Body of pancreas (tissue), 4 donors: Measurements from ENCODE around the gene PDE2A. TPM values are rescaled to one million over a fixed set of nuclear protein-coding genes. Genes with fewer than 3 reads are reported as not detected.

Experiments used
- ATAC-seq: fragments of 150-250 bp; one replicate; pipeline ENCODE4 v1.9.1; 2016
- DNase-seq, 4 donors: peaks; one replicate each; pipeline ENCODE4 v3.0.0-alpha.2; 2019
- H3K27ac ChIP-seq, 4 donors: fragments of 200-600 bp; sonication (generic); 1 replicate in 3 of 4; 2 replicates in 1 of 4; pipeline versions ENCODE4 v1.5.1 to v1.6.1; 2016 to 2019; ENCODE audit warnings: mild to moderate bottlenecking in 1 of 4, mixed read lengths in 1 of 4, moderate library complexity in 1 of 4
- H3K27me3 ChIP-seq, 2 donors: fragments of 200-600 bp; sonication (generic); one replicate each; pipeline ENCODE4 v1.6.0; 2016; ENCODE audit warnings: mild to moderate bottlenecking in 1 of 2
- H3K36me3 ChIP-seq, 2 donors: fragments of 200-600 bp; sonication (generic); replicated peaks in 1 of 2; 2 replicates each; pipeline ENCODE4 v1.5.1; 2016; ENCODE audit warnings: low read depth in 2 of 2; ENCODE audit not compliant: insufficient read depth in 1 of 2
- H3K4me1 ChIP-seq: fragments of 200-600 bp; sonication (generic); one replicate; pipeline ENCODE4 v1.6.0; 2016
- H3K4me3 ChIP-seq, 2 donors: fragments of 200-600 bp; sonication (generic); 1 replicate in 1 of 2; 2 replicates in 1 of 2; pipeline ENCODE4 v1.5.1; 2016 to 2019
- H3K9me3 ChIP-seq, 3 donors: fragments of 200-600 bp; sonication (generic); 1 replicate in 2 of 3; 2 replicates in 1 of 3; pipeline ENCODE4 v1.5.1; 2016
- POLR2A ChIP-seq, 3 donors: fragments of 450-650 bp; IDR thresholded peaks; one replicate each; pipeline ENCODE4 v1.6.1; 2016; ENCODE audit warnings: antibody characterized with exemption in 3 of 3, mild to moderate bottlenecking in 2 of 3
- WGBS, 2 donors: methylation state at CpG; one replicate each; pipeline ENCODE4 v1.1.5; 2017; 5-methylcytosine and 5-hydroxymethylcytosine counted together
- intact Hi-C: fragments of 100-400 bp; cut with DNase I; formaldehyde crosslinking; loops from one replicate; pipeline ENCODE4 v1.15.1; 2023
- total RNA-seq, 2 donors: library from RNA; depleted of rRNA; stranded (reverse); fragments of >200 nt; gene quantifications; one replicate each; pipeline ENCODE4 v1.1.0, GENCODE V29; 2016
- TF ChIP-seq, protein P1 (sequence below), 7 experiments: fragments of 450-650 bp in 4 of 7; fragments of 200-600 bp in 3 of 7; sonication (generic) in 3 of 7; IDR thresholded peaks; one replicate each; pipeline ENCODE4 v1.5.1; 2016 to 2019; ENCODE audit warnings: antibody characterized with exemption in 7 of 7

The PDE2A gene
- total RNA-seq, 2 donors from 2014 or later = 7.0 to 29.3 TPM

GRCh38 chr11:72582206-72583176 lies 91.7 kb downstream of the PDE2A start:
- H3K4me3 ChIP-seq = no peak overlapping the region
- no peaks in the 10 kb centered on the region for H3K36me3 ChIP-seq
- intact Hi-C loops = no loop called here
- no peak for TF ChIP-seq POLR2A (IDR thresholded peaks at IDR 0.05)
- TF ChIP-seq, protein P1, sequence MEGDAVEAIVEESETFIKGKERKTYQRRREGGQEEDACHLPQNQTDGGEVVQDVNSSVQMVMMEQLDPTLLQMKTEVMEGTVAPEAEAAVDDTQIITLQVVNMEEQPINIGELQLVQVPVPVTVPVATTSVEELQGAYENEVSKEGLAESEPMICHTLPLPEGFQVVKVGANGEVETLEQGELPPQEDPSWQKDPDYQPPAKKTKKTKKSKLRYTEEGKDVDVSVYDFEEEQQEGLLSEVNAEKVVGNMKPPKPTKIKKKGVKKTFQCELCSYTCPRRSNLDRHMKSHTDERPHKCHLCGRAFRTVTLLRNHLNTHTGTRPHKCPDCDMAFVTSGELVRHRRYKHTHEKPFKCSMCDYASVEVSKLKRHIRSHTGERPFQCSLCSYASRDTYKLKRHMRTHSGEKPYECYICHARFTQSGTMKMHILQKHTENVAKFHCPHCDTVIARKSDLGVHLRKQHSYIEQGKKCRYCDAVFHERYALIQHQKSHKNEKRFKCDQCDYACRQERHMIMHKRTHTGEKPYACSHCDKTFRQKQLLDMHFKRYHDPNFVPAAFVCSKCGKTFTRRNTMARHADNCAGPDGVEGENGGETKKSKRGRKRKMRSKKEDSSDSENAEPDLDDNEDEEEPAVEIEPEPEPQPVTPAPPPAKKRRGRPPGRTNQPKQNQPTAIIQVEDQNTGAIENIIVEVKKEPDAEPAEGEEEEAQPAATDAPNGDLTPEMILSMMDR (IDR thresholded peaks at IDR 0.05) = no peak
- DNase-seq (peak in 1 of 4 donors; percentile 6), ATAC-seq (no peak)
- no peaks in the 10 kb centered on the region for H3K9me3 ChIP-seq
- H3K27ac ChIP-seq = no peak overlapping the region
- WGBS, 2 donors = 86 to 88% methylated on average over 14 of the region's 14 CpGs
- peaks cover 0 to 12% of the 10 kb centered on the region in 2 donors for H3K27me3 ChIP-seq
- H3K4me1 ChIP-seq = peaks cover 9% of the 10 kb centered on the region

- no peak for ATAC-seq
- H3K9me3 ChIP-seq = no peaks in the 10 kb centered on the region
- intact Hi-C loops = no loop called here
- peaks cover 9% of the 10 kb centered on the region for H3K4me1 ChIP-seq
- no peak overlapping the region for H3K4me3 ChIP-seq
- H3K27me3 ChIP-seq = peaks cover 0 to 12% of the 10 kb centered on the region in 2 donors
- no peaks in the 10 kb centered on the region for H3K36me3 ChIP-seq
- TF ChIP-seq, protein P1 (IDR thresholded peaks at IDR 0.05) = no peak
- no peak for TF ChIP-seq POLR2A (IDR thresholded peaks at IDR 0.05)
- 58 to 60% methylated on average over 4 to 5 of the region's 5 CpGs for WGBS, 2 donors
- H3K27ac ChIP-seq = no peak overlapping the region
- peak in 1 of 4 donors; percentile 3 for DNase-seq
Measured at GRCh38 chr11:72581067-72581466, 93.2 kb downstream of the PDE2A start.

DNA sequence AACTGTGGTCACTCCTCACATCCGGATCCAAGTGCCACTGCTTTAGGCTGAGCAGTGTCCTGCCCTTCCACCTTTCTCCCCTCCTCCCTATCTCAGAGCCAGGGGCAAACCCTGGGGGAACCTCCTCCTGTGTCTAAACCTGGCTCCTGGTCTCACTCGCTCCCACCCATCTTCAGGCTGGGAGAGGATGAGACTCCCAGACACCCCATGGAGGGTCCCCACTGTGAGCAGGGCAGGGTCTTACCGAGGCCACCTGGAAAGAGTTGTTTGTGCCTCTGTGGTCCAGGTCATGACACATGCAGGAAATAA lies 93.6 kb downstream of the PDE2A start:
- DNase-seq (peak in 1 of 4 donors; percentile 6), ATAC-seq (no peak)
- WGBS, 2 donors = 42 to 43% methylated on average over 2 to 3 of the region's 3 CpGs
- Histone ChIP-seq H3K9me3 (no peaks in the 10 kb centered on the region), H3K27me3 (peaks cover 0 to 12% of the 10 kb centered on the region in 2 donors), H3K27ac (no peak overlapping the region), H3K4me1 (peaks cover 9% of the 10 kb centered on the region), H3K4me3 (no peak overlapping the region), H3K36me3 (no peaks in the 10 kb centered on the region)
- intact Hi-C loops = no loop called here
- TF ChIP-seq, protein P1 (IDR thresholded peaks at IDR 0.05) = no peak
- no peak for TF ChIP-seq POLR2A (IDR thresholded peaks at IDR 0.05)

DNA sequence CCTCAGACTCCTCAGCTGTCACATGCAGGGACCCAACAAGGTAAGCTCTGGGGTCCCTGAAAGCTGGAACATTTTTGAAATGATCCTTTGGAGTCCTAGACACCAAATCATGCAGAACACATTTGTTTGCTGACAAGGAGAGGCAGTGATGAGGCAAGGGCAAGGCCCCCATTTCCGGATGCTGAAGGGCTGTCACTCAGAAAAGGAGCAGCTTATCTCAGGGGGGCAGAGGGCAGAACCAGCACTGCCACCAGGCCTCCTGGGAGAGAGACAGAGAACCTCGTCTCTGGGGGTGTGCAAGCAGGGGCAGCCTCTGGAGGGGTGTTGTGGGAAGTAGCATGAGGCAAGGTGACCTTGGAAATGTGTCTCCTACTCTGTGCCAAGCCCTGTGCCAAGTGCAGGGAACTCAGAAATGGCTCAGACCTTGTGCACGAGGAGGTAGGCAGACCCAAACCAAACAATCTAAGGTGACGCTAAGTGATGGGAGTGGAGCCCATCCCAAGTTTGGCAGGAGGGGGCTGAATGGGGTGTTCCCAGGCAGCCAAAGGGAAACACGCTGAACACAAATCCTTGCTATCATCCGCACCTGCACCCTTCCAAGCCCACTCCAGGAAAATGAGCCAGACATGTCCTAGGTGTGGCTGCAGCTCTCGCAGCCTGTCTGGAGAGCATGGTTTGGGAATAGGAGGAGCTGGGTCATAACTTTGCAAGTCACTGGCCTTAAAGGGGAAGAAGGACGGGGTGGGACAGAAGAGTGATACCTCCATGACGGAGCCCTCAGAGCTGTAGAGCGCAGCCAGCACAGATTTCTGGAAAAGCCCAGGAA lies 94.2 kb downstream of the PDE2A start:
- no peak for ATAC-seq
- no peaks in the 10 kb centered on the region for H3K9me3 ChIP-seq
- intact Hi-C loops = loop anchor here (10.0 kb wide), 1 partner anchor 105 kb away; no protein-coding TSS in a partner anchor
- no peak overlapping the region for H3K4me3 ChIP-seq
- H3K27me3 ChIP-seq = peaks cover 0 to 12% of the 10 kb centered on the region in 2 donors
- DNase-seq = peak in 1 of 4 donors; percentile 1
- peaks cover 9% of the 10 kb centered on the region for H3K4me1 ChIP-seq
- 55 to 63% methylated on average over 10 of the region's 10 CpGs for WGBS, 2 donors
- no peak overlapping the region for H3K27ac ChIP-seq
- no peak for TF ChIP-seq POLR2A (IDR thresholded peaks at IDR 0.05)
- TF ChIP-seq, protein P1 (IDR thresholded peaks at IDR 0.05) = no peak
- H3K36me3 ChIP-seq = no peaks in the 10 kb centered on the region
